ENCODE results near the gene SHISAL1.

Gene SHISAL1

GRCh38 chr22:44276041-44276440 lies 36.7 kb downstream of the SHISAL1 start:
- no peak for DNase-seq

GRCh38 chr22:44275631-44275995 lies 37.1 kb downstream of the SHISAL1 start:
- DNase-seq: no peak

GRCh38 chr22:44274918-44275630 lies 37.7 kb downstream of the SHISAL1 start:
- DNase-seq: no peak

GRCh38 chr22:44273175-44273574 lies 39.6 kb downstream of the SHISAL1 start:
- DNase-seq: no peak

- no peak for DNase-seq
Measured at GRCh38 chr22:44272401-44272771, 40.4 kb downstream of the SHISAL1 start.

- DNase-seq: no peak
Measured at GRCh38 chr22:44271732-44272400, 40.9 kb downstream of the SHISAL1 start.

- no peak for DNase-seq
Measured at GRCh38 chr22:44271010-44271500, 41.7 kb downstream of the SHISAL1 start.

- no peak for DNase-seq
Measured at GRCh38 chr22:44270556-44270880, 42.2 kb downstream of the SHISAL1 start.

GRCh38 chr22:44269757-44270555 lies 42.8 kb downstream of the SHISAL1 start:
- DNase-seq: no peak

GRCh38 chr22:44269117-44269498 lies 43.6 kb downstream of the SHISAL1 start:
- DNase-seq: no peak

GRCh38 chr22:44268431-44269116 lies 44.2 kb downstream of the SHISAL1 start:
- no peak for DNase-seq

- DNase-seq: no peak
Measured at GRCh38 chr22:44267856-44268255, 44.9 kb downstream of the SHISAL1 start.

- no peak for DNase-seq
Measured at GRCh38 chr22:44266796-44267760, 45.7 kb downstream of the SHISAL1 start.

- no peak for DNase-seq
Measured at GRCh38 chr22:44263547-44263946, 49.2 kb downstream of the SHISAL1 start.

- DNase-seq: no peak
Measured at GRCh38 chr22:44261861-44262595, 50.7 kb downstream of the SHISAL1 start.

GRCh38 chr22:44261164-44261860 lies 51.4 kb downstream of the SHISAL1 start:
- DNase-seq: no peak

GRCh38 chr22:44260216-44261035 lies 52.3 kb downstream of the SHISAL1 start:
- DNase-seq: no peak

- no peak for DNase-seq
Measured at GRCh38 chr22:44259366-44260215, 53.2 kb downstream of the SHISAL1 start.

All from CD4-positive, alpha-beta T cell treated with Interleukin-21 for 1 hour (primary cell).